Measurements from ENCODE around the gene MAP2K5.
"Not testable (repeated sequence)": the region's sequence is repeated elsewhere in the genome, so short reads cannot be mapped to it uniquely, and the experiment has no call there.

MAP2K5 gene

GRCh38 chr15:67622110-67622509, 79.6 kb downstream of the MAP2K5 start:
- TF ChIP-seq ZFX (IDR thresholded peaks at IDR 0.05; ENCODE audit: borderline replicate concordance) (no peak), CTCF (IDR thresholded peaks at IDR 0.05) (no peak)
- no peak overlapping the region for H3K27ac ChIP-seq

- TF ChIP-seq CTCF (IDR thresholded peaks at IDR 0.05) (no peak), ZFX (IDR thresholded peaks at IDR 0.05; ENCODE audit: borderline replicate concordance) (no peak)
- no peak overlapping the region for H3K27ac ChIP-seq
Measured at GRCh38 chr15:67632261-67632660, 89.8 kb downstream of the MAP2K5 start.

- not testable (repeated sequence) for H3K27ac ChIP-seq
Measured at GRCh38 chr15:67635950-67636349, 93.4 kb downstream of the MAP2K5 start.

- TF ChIP-seq ZFX (IDR thresholded peaks at IDR 0.05; ENCODE audit: borderline replicate concordance) (no peak), CTCF (IDR thresholded peaks at IDR 0.05) (no peak)
Measured at GRCh38 chr15:67639591-67639990, 97.1 kb downstream of the MAP2K5 start.

GRCh38 chr15:67641453-67641852, 99.0 kb downstream of the MAP2K5 start:
- H3K27ac ChIP-seq = no peak overlapping the region
- no peak for TF ChIP-seq CTCF (IDR thresholded peaks at IDR 0.05)
- no peak for TF ChIP-seq ZFX (IDR thresholded peaks at IDR 0.05; ENCODE audit: borderline replicate concordance)

More at GRCh38 chr15:67639591-67639990, 97.1 kb downstream of the MAP2K5 start:
- no peak overlapping the region for H3K27ac ChIP-seq

- TF ChIP-seq CTCF (IDR thresholded peaks at IDR 0.05) (no peak), ZFX (IDR thresholded peaks at IDR 0.05; ENCODE audit: borderline replicate concordance) (no peak)
- H3K27ac ChIP-seq = no peak overlapping the region
Measured at GRCh38 chr15:67646847-67647246, 104.3 kb downstream of the MAP2K5 start.

- H3K27ac ChIP-seq = no peak overlapping the region
- TF ChIP-seq ZFX (IDR thresholded peaks at IDR 0.05; ENCODE audit: borderline replicate concordance) (no peak), CTCF (IDR thresholded peaks at IDR 0.05) (no peak)
Measured at GRCh38 chr15:67652586-67652985, 110.1 kb downstream of the MAP2K5 start.

- H3K27ac ChIP-seq = no peak overlapping the region
- TF ChIP-seq ZFX (IDR thresholded peaks at IDR 0.05; ENCODE audit: borderline replicate concordance) = no peak
- TF ChIP-seq CTCF (IDR thresholded peaks at IDR 0.05) = no peak
Measured at GRCh38 chr15:67660446-67660845, 117.9 kb downstream of the MAP2K5 start.
